Effector memory CD4-positive, alpha-beta T cell (primary cell): ENCODE data around the gene PRDM8.
"Not testable (repeated sequence)": the region's sequence is repeated elsewhere in the genome, so short reads cannot be mapped to it uniquely, and the experiment has no call there.

ENCODE experiments used
- DNase-seq, 3 donors: peaks; one replicate each; pipeline ENCODE4 v3.0.0-alpha.2; 2020
- H3K27ac ChIP-seq: 2 replicates; pipeline ENCODE4 v1.7.0; 2013; ENCODE audit warnings: mild to moderate bottlenecking, low read length, moderate library complexity; ENCODE audit not compliant: insufficient read depth, poor library complexity, severe bottlenecking
- H3K27me3 ChIP-seq: replicated peaks from 2 replicates; pipeline ENCODE4 v1.7.0; 2013; ENCODE audit warnings: mild to moderate bottlenecking, low read length; ENCODE audit not compliant: insufficient read depth, control insufficient read depth, poor library complexity, severe bottlenecking
- H3K36me3 ChIP-seq: 2 replicates; pipeline ENCODE4 v1.7.0; 2013; ENCODE audit warnings: mild to moderate bottlenecking, low read length, moderate library complexity; ENCODE audit not compliant: control insufficient read depth, insufficient read depth
- H3K4me1 ChIP-seq: 2 replicates; pipeline ENCODE4 v1.7.0; 2013; ENCODE audit warnings: low read length, mild to moderate bottlenecking; ENCODE audit not compliant: control insufficient read depth, insufficient read depth, poor library complexity, severe bottlenecking
- H3K4me3 ChIP-seq: 2 replicates; pipeline ENCODE4 v1.7.0; 2013; ENCODE audit warnings: low read length, low read depth, mild to moderate bottlenecking; ENCODE audit not compliant: insufficient read depth, poor library complexity, severe bottlenecking
- H3K9me3 ChIP-seq: 2 replicates; pipeline ENCODE4 v1.7.0; 2013; ENCODE audit warnings: mild to moderate bottlenecking, low read length, moderate library complexity; ENCODE audit not compliant: control insufficient read depth

PRDM8 gene

DNA sequence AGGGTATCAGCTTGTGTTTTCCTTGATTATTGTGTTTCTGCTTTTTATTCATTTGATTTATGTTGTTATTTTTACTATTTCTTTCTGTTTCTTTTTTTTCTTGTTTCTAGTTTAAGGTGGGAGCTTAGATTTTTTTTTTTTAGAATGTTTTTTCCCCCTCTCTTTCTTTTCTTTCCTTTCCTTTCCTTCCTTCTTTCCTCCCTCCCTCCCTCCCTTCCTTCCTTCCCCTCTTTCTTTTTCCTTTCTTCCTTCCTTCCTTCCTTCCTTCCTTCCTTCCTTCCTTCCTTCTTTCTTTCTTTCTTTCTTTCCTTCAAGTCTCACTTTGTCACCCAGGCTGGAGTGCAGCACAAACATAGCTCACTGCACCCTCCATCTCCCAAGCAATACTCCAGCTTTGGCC lies 31.4 kb upstream of the PRDM8 start:
- no peak overlapping the region for H3K27ac ChIP-seq
- no peaks in the 10 kb centered on the region for H3K36me3 ChIP-seq
- H3K9me3 ChIP-seq, result no peaks in the 10 kb centered on the region
- no peaks in the 10 kb centered on the region for H3K27me3 ChIP-seq
- H3K4me3 ChIP-seq, result no peak overlapping the region
- H3K4me1 ChIP-seq, result no peaks in the 10 kb centered on the region
- DNase-seq, result no peak

DNA sequence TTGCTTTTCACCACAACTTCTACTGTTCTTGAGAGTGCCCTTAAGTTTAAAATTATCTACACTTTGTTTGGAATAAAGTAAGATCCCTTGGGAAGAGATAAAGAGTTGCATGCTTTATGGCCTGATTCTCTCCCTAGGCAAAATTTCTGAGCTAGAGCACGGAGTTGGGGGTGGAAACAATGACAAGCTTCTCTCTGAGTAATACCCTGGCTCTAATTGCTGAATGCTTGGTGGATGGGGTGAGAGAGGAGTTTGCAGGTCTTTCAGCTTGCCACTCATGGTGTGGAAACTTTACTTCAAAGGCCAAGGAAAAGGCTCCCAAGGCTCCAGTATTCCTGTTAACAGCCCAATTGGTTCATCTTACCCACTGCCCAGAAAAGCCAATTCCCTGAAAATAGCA lies 26.1 kb upstream of the PRDM8 start:
- DNase-seq, result no peak
- no peaks in the 10 kb centered on the region for H3K9me3 ChIP-seq
- peak overlapping the region; percentile 82 for H3K27ac ChIP-seq
- no peaks in the 10 kb centered on the region for H3K36me3 ChIP-seq
- peaks cover 35% of the 10 kb centered on the region for H3K4me1 ChIP-seq
- peak overlapping the region; percentile 24 for H3K4me3 ChIP-seq
- H3K27me3 ChIP-seq, result no peaks in the 10 kb centered on the region

DNA sequence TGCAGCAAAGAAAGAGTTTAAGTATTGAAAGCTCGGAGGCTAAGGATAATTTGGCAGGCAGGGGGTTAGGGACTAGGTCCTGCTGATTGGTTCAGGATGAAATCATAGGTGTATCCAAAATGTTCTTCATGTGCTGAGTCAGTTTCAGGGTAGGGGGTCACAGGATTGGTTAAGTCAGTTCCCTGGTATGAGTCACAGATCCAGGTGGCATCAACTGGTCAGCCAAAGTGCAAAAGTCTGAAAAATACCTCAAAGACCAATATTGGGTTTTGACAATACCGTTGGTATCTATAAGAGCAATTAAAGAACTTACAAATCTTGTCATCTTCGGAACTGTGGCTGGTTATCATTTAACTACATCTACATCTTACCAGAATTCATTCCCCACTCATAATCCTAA lies 25.6 kb upstream of the PRDM8 start:
- Histone ChIP-seq H3K4me1 (peaks cover 35% of the 10 kb centered on the region), H3K9me3 (no peaks in the 10 kb centered on the region), H3K4me3 (peak overlapping the region; percentile 24), H3K27ac (peak overlapping the region; percentile 82), H3K36me3 (no peaks in the 10 kb centered on the region), H3K27me3 (no peaks in the 10 kb centered on the region)
- DNase-seq, result no peak

DNA sequence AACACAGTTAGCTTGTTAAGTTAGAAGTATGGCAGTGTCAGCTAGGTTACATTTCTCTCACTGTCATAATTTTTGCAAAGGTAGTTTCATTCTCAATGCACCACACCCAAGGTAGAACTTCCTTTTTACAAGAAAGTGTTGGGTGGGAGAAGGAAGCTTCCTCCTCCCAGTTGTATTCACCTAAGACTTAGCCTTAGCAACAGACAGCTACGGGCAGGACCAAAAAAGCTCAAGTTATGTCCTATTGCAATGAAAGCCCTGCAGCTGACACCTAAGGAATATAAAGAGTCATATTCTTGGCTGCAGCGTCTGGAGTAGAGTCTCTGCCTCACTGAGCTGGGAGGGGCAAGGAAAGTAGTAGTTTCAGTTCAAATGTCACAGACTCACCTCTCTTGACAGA lies 25.1 kb upstream of the PRDM8 start:
- H3K36me3 ChIP-seq, result no peaks in the 10 kb centered on the region

DNA sequence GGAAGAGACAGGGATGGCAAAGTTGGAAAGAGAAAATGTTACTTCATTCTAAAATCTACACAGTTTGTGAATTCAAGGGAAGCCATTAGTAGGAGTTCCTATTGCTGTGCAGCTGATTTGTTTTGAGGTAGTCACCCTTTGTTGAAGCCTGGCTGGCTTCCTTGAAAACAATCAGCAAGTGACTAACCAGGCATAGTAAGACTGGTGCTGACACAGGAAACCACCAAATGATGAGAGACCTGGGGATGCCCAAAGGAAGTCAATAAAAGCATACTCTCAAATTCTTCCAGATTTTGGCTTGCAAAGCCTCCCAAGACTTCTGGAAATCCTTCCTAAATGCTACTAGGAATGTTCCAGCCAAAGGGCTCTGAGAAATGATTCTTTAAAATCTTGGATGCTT lies 23.9 kb upstream of the PRDM8 start:
- H3K36me3 ChIP-seq, result no peaks in the 10 kb centered on the region
- H3K4me1 ChIP-seq, result peaks cover 35% of the 10 kb centered on the region
- no peaks in the 10 kb centered on the region for H3K9me3 ChIP-seq
- no peak overlapping the region for H3K4me3 ChIP-seq
- peak; percentile 39 to 50 (median 49) for DNase-seq
- no peaks in the 10 kb centered on the region for H3K27me3 ChIP-seq
- peak overlapping the region; percentile 82 for H3K27ac ChIP-seq

More for the DNA sequence above, 25.1 kb upstream of the PRDM8 start:
- Histone ChIP-seq H3K4me3 (peak overlapping the region; percentile 24), H3K27ac (peak overlapping the region; percentile 82), H3K4me1 (peaks cover 35% of the 10 kb centered on the region), H3K9me3 (no peaks in the 10 kb centered on the region), H3K27me3 (no peaks in the 10 kb centered on the region)
- no peak for DNase-seq

DNA sequence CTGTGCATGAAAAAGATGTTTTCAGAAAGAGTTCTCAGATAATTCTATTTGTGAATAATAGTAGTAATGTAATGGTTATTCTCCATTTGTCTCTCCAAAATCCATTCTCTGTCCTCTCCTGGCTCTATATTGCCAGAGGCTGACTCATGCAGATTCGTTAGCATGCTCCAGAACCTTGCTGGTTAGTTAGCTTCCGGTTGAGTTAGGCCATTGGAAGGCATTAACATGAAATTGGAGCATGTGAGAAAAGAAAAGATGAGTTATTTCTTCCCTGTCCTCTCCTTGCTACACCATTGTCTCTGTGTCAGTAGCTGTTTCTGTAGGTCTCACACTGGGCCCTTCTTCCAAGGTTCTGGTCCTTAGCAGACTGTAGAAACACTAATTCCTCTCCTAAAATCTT lies 23.5 kb upstream of the PRDM8 start:
- Histone ChIP-seq H3K9me3 (no peaks in the 10 kb centered on the region), H3K36me3 (no peaks in the 10 kb centered on the region), H3K27ac (peak overlapping the region; percentile 82), H3K4me1 (peaks cover 35% of the 10 kb centered on the region), H3K4me3 (no peak overlapping the region), H3K27me3 (no peaks in the 10 kb centered on the region)
- DNase-seq, result no peak

DNA sequence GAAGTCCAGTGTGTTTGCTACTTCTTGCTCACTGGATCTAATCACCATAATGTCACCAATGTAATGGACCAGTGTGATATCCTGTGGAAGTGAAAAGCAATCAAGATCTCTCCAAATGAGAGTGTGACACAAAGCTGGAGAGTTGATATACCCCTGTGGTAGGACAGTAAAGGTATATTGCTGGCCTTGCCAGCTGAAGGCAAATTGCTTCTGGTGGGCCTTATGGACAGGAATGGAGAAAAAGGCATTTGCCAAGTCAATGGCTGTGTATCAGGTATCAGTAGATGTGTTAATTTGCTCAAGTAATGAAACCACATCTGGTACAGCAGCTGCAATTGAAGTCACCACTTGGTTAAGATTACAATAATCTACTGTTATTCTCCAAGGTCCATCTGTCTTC lies 19.5 kb upstream of the PRDM8 start:
- H3K4me3 ChIP-seq, H3K9me3 ChIP-seq, DNase-seq, H3K36me3 ChIP-seq, H3K27ac ChIP-seq, H3K27me3 ChIP-seq: not testable (repeated sequence)
- H3K4me1 ChIP-seq, result peaks cover 25% of the 10 kb centered on the region

DNA sequence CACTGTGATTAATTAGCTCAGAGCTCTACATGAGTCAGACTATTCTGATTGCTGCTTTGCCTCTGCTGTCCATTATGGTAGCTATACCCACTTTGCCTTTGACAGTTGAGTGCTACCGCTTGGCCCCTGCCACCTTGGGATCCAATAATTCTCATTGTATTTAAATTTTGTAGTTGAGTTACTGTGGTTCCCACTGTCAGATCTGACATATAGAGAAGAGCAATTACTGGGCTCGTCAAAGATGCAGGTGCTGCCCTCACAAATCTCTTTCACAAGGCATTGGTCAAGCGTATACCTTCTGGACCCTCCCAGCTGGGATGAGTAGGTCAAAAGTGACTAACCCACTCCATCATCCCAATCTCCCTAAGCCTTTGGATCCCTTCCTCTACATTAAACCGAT lies 18.3 kb upstream of the PRDM8 start:
- Histone ChIP-seq H3K9me3 (no peaks in the 10 kb centered on the region), H3K36me3 (no peaks in the 10 kb centered on the region), H3K4me1 (peaks cover 23% of the 10 kb centered on the region), H3K27ac (no peak overlapping the region), H3K27me3 (no peaks in the 10 kb centered on the region), H3K4me3 (no peak overlapping the region)
- no peak for DNase-seq

DNA sequence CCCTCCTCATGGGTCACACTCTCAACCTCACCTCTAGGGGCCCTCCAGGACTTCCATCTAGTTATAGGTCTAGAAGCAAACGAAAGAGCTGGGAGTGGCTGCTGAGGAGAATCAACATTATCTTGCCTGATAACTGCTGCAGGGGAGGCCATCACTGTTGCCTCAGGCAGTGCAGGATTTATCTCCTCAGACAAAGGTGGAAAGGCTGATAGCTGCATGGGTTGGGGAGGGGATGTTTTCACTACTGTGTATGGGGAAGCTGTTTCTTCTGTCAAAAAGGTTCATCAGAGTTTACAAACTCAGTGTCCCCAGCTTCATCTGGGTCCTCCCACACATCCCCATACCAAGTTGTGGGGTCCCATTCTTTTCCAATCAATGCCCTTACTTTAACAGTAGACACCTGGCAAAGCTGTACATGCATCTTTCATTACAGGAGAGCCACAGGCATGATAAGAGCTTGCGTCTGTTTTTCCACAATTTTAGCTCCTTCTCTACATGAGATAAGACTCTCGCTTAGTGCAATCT lies 17.6 kb upstream of the PRDM8 start:
- DNase-seq, result no peak
- Histone ChIP-seq H3K27ac (no peak overlapping the region), H3K27me3 (no peaks in the 10 kb centered on the region), H3K4me3 (no peak overlapping the region), H3K4me1 (peaks cover 15% of the 10 kb centered on the region), H3K9me3 (no peaks in the 10 kb centered on the region), H3K36me3 (no peaks in the 10 kb centered on the region)

DNA sequence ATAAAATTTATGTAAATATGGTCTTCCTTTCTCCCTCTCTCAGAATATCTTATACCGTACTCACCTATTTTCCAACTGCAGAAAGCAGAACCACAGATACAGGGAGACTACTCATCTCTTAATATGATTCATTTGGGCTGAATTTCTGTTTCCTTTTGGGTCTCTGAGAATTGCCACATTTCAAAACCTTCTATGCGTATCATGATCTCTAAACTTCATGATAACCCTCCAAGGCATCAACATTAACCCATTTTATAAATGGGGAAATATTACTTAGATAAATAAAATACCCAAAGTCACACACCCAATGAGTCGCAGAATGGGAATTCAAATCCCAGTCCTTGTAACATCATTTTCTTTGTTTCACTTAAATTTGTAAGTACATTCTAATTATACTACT lies 16.6 kb upstream of the PRDM8 start:
- peaks cover 21% of the 10 kb centered on the region for H3K4me1 ChIP-seq
- no peaks in the 10 kb centered on the region for H3K27me3 ChIP-seq
- no peaks in the 10 kb centered on the region for H3K9me3 ChIP-seq
- H3K4me3 ChIP-seq, result no peak overlapping the region
- peak overlapping the region; percentile 18 for H3K27ac ChIP-seq
- no peaks in the 10 kb centered on the region for H3K36me3 ChIP-seq
- DNase-seq, result no peak
